Omental fat pad (tissue), 4 donors: ENCODE data around the gene CCND1. TPM values are rescaled to one million over a fixed set of nuclear protein-coding genes. Genes with fewer than 3 reads are reported as not detected.

ENCODE experiments used
- ATAC-seq: fragments of 150-250 bp; one replicate; pipeline ENCODE4 v1.9.1; 2016; ENCODE audit warnings: mild to moderate bottlenecking, moderate library complexity; ENCODE audit not compliant: low FRiP score
- DNase-seq: peaks from one replicate; pipeline ENCODE4 v3.0.0-alpha.2; 2019; ENCODE audit warnings: low spot score
- total RNA-seq, 4 donors: library from RNA; depleted of rRNA; stranded (reverse); fragments of >200 nt; gene quantifications; one replicate each; pipeline ENCODE4 v1.1.0, GENCODE V29; 2016
- TF ChIP-seq, protein P1 (sequence below), 3 donors: fragments of 450-650 bp; IDR thresholded peaks; one replicate each; pipeline ENCODE4 v1.5.1; 2016 to 2017; ENCODE audit warnings: antibody characterized with exemption in 3 of 3, mild to moderate bottlenecking in 3 of 3, moderate library complexity in 2 of 3

CCND1 gene
- total RNA-seq, 4 donors from 2014 or later = 40.3 to 216 (median 58.2) TPM

DNA sequence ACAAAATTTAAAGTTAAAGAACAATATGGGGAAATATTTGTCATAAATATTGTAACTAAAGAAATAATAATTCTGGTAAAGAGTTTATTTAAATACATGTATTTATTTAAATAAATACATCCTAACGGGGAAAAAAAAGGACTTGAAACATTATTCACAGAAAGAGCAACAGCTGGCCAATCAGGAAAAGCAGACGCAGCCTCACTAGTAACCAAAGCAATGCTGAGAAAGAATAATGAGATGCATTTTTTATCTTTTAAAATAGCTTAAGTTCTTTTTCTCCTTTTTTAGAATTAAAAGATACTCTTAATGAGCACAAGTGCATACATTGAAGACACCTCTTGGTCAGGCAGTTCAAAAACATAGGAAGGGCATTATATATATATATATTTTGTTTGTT, 36.8 kb downstream of the CCND1 start:
- TF ChIP-seq, protein P1, sequence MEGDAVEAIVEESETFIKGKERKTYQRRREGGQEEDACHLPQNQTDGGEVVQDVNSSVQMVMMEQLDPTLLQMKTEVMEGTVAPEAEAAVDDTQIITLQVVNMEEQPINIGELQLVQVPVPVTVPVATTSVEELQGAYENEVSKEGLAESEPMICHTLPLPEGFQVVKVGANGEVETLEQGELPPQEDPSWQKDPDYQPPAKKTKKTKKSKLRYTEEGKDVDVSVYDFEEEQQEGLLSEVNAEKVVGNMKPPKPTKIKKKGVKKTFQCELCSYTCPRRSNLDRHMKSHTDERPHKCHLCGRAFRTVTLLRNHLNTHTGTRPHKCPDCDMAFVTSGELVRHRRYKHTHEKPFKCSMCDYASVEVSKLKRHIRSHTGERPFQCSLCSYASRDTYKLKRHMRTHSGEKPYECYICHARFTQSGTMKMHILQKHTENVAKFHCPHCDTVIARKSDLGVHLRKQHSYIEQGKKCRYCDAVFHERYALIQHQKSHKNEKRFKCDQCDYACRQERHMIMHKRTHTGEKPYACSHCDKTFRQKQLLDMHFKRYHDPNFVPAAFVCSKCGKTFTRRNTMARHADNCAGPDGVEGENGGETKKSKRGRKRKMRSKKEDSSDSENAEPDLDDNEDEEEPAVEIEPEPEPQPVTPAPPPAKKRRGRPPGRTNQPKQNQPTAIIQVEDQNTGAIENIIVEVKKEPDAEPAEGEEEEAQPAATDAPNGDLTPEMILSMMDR (IDR thresholded peaks at IDR 0.05) = no peak
- DNase-seq = no peak
- no peak for ATAC-seq

DNA sequence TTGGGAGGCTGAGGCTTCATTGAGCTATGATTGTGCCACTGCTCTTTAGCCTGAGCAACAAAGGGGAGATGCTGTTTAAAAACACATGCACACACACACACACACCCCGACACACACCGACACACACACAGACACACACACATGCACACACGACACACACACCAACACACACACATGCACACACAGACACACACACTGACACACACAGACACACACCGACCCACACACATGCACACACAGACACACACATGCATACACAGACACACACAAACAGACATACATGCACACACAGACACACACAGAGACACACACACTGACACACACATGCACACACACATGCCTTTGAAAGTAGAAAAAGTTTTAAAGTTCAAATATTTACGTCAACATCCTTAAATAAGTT, 39.7 kb downstream of the CCND1 start:
- ATAC-seq (no peak), DNase-seq (no peak)
- TF ChIP-seq, protein P1 (IDR thresholded peaks at IDR 0.05) = no peak

DNA sequence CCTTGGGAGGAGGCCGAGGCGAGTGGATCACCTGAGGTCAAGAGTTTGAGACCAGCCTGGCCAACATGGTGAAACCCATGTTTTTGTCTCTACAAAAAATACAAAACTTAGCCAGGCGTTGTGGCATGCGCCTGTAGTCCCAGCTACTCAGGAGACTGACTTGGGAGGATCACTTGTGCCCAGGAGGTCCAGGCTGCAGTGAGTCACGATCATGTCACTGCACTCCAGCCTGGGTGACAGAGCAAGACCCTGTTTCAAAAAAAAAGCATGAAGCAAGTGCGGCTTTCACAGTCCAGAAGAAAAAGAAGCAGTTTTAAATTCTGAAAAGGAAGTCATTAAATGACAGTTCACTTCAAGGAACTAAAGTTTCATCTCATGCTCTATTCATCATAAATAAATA, 41.3 kb downstream of the CCND1 start:
- DNase-seq (no peak), ATAC-seq (no peak)
- TF ChIP-seq, protein P1 (IDR thresholded peaks at IDR 0.05) = no peak

DNA sequence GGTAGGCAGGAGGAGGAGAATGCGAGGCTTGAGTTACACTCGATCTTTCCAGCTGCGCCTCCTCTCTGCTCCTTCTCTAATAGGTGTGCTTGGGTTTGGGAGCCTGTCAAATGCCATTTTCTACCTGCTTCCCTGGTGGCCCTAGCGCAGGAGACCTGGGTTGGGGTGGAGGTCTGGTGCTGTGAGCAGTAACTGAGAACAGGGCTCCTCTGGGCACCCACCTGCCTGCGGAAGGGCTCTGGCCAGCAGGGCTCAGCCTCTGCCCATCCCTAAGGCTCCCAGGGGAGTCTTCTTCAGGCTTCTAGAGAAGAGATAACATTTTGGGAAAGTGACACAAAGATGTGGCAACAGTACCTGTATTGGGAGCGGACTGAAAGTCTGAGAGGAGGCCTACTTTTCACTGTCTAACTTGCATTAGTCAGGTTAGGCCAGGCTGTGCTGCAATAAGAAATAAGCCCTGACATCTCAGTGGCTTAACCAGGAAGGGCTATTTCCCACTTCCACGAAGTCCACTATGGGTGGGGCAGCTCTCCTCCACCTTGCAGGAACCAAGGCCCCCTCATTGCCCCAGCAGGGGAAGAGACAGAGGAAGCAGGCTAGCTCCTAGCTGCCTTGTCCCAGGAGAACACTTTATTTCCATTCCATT, 41.8 kb downstream of the CCND1 start:
- ATAC-seq (no peak), DNase-seq (no peak)
- TF ChIP-seq, protein P1 (IDR thresholded peaks at IDR 0.05) = no peak

DNA sequence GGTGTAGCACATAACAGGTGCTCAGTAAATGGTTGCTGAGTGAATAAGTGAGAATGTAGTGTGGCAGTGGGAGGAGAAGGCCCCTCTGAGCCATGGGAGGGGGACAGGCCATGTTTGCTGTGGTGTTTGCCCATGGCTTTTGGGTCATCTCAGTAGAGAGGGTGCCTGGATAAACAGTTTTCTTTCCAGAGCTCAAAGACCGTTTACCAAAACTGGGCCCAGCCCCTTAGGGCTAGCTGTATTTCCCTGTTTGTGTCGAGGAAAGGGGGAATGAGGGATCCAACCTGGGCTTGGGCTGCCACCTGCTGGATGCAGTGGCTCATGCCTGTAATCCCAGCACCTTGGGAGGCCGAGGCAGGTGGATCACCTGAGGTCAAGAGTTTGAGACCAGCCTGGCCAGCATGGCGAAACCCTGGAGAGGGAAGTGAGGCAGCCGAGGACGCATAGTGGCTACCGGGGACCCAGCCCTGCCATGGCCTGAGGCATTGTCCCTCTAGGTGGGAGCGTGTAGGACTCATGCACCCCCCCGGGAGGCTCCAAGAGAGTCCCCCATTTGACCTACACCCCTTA, 42.9 kb downstream of the CCND1 start:
- TF ChIP-seq, protein P1 (IDR thresholded peaks at IDR 0.05) = no peak
- ATAC-seq (no peak), DNase-seq (no peak)

DNA sequence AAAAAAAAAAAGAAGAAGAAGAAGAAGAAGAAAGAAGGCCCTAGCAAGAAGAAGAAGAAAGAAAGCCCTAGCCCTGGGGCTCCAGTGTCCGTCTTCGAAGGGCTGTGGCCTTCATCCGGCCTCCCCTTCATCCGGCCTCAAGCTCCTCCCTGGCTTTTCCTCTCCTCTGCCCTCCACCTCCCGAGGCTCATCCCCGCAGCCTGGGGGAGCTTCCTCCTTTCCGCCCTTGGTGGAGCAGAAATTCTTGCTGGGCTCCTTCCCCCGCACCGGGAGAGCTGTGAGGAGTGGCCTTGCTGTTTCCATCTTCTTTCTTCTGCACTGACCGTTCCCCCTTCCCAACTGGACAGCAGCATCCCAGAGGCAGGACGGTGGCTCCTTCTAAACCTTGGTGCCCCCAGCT, 43.7 kb downstream of the CCND1 start:
- ATAC-seq (no peak), DNase-seq (no peak)
- TF ChIP-seq, protein P1 (IDR thresholded peaks at IDR 0.05) = no peak

DNA sequence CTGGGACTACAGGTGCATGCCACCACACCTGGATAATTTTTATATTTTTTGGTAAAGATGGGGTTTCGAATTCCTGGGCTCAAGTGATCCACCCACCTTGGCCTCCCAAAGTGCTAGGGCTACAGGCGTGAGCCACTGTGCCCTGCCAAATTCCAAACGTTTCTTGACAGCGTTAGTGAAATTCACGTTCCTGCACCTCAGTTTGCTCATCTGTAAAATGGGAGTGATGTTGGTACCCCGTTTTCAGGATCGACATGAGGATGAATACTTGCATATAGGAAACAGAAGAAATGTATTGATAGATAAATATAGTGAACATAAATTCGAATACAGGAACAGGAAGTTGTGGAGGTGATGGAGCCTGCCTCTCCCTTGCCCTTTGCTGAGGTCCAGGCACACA, 44.4 kb downstream of the CCND1 start:
- TF ChIP-seq, protein P1 (IDR thresholded peaks at IDR 0.05) = no peak
- ATAC-seq (no peak), DNase-seq (no peak)
